ENCODE measurements around the gene C10orf67. TPM values are rescaled to one million over a fixed set of nuclear protein-coding genes. Genes with fewer than 3 reads are reported as not detected.

C10orf67 gene
- total RNA-seq, 2 experiments from 2014 or later: 0.15 TPM; not detected in 1

GRCh38 chr10:23189024-23189423 is 155.6 kb downstream of the C10orf67 start:
- CTCF ChIA-PET: no interaction called here
- POLR2A ChIA-PET: no interaction called here

- ChIA-PET CTCF (no interaction called here), POLR2A (no interaction called here)
These were observed 157.4 kb downstream of the C10orf67 start for GRCh38 chr10:23187155-23187554.

- CTCF ChIA-PET: no interaction called here
These were observed 157.9 kb downstream of the C10orf67 start for GRCh38 chr10:23186697-23187096.

GRCh38 chr10:23186178-23186577 is 158.4 kb downstream of the C10orf67 start:
- POLR2A ChIA-PET: no interaction called here
- CTCF ChIA-PET: no interaction called here

More at GRCh38 chr10:23186697-23187096, 157.9 kb downstream of the C10orf67 start:
- POLR2A ChIA-PET: no interaction called here

GRCh38 chr10:23174977-23175512 is 169.6 kb downstream of the C10orf67 start:
- CTCF ChIA-PET: interaction anchor here (0.6 kb wide), 1 partner anchor 1937 kb away, joined by 4 read pairs; no protein-coding TSS in a partner anchor

GRCh38 chr10:23174074-23174976 is 170.3 kb downstream of the C10orf67 start:
- CTCF ChIA-PET: no interaction called here
- POLR2A ChIA-PET: no interaction called here

More at GRCh38 chr10:23174977-23175512, 169.6 kb downstream of the C10orf67 start:
- POLR2A ChIA-PET: no interaction called here

- ChIA-PET POLR2A (no interaction called here), CTCF (interaction anchor here (1.5 kb wide), 1 partner anchor 120 kb away, joined by 3 read pairs; no protein-coding TSS in a partner anchor)
These were observed 171.2 kb downstream of the C10orf67 start for GRCh38 chr10:23173214-23174073.

- POLR2A ChIA-PET: no interaction called here
These were observed 172.0 kb downstream of the C10orf67 start for GRCh38 chr10:23172429-23173213.

GRCh38 chr10:23171232-23171876 is 173.2 kb downstream of the C10orf67 start:
- CTCF ChIA-PET: no interaction called here
- POLR2A ChIA-PET: no interaction called here

More at GRCh38 chr10:23172429-23173213, 172.0 kb downstream of the C10orf67 start:
- CTCF ChIA-PET: interaction anchor here (0.6 to 1.5 kb wide), 2 partner anchors 11 to 120 kb away, joined by 3 to 4 read pairs; no protein-coding TSS in a partner anchor

- ChIA-PET POLR2A (no interaction called here), CTCF (interaction anchor here (0.7 to 1.9 kb wide), 6 partner anchors 9 to 1568 kb away, joined by 3 to 10 read pairs (median 4); no protein-coding TSS in a partner anchor)
These were observed 186.2 kb downstream of the C10orf67 start for GRCh38 chr10:23158370-23158769.

GRCh38 chr10:23157691-23158369 is 186.8 kb downstream of the C10orf67 start:
- CTCF ChIA-PET: interaction anchor here (0.7 to 1.9 kb wide), 7 partner anchors 10 to 1568 kb away, joined by 3 to 10 read pairs (median 4); no protein-coding TSS in a partner anchor

GRCh38 chr10:23157239-23157681 is 187.3 kb downstream of the C10orf67 start:
- ChIA-PET POLR2A (no interaction called here), CTCF (interaction anchor here (1.2 to 1.9 kb wide), 4 partner anchors 13 to 158 kb away, joined by 4 to 10 read pairs (median 5); no protein-coding TSS in a partner anchor)

More at GRCh38 chr10:23157691-23158369, 186.8 kb downstream of the C10orf67 start:
- POLR2A ChIA-PET: no interaction called here

GRCh38 chr10:23156447-23157150 is 188.0 kb downstream of the C10orf67 start:
- POLR2A ChIA-PET: no interaction called here
- CTCF ChIA-PET: interaction anchor here (1.2 kb wide), 1 partner anchor 12 kb away, joined by 4 read pairs; no protein-coding TSS in a partner anchor

- POLR2A ChIA-PET: no interaction called here
- CTCF ChIA-PET: no interaction called here
These were observed 189.4 kb downstream of the C10orf67 start for GRCh38 chr10:23155169-23155568.
